ENCODE measurements around the gene TSTD1.

Gene TSTD1, protein sequence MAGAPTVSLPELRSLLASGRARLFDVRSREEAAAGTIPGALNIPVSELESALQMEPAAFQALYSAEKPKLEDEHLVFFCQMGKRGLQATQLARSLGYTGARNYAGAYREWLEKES

DNA sequence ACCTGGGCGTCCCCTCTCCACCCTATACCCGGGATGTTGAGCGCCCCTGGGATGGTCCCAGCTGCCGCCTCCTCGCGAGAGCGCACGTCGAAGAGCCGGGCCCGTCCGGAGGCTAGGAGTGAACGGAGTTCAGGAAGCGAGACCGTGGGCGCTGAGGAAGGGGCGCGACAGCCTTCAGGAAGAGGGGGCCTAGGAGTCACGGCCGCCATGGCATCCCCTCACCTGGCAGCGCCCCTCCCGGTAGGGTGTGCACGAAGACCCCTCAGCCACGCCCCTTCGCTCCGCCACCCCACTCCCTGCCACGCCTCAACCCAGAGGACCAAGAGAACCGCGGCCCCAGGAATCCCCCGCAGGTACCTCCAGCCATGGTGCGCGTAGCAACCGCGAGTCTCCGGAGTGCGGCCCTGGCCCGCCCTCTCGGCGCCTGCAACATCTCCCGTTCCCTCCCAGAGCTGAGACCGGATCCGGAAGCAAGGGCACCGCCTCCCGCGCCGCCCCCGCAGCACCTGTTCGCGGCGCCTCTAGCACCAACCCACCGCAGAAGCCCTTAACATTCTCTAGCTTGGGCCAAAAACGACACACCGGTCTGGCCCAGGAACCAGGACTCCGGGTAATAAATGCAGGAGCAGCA lies at the start of gene TSTD1:
TSS of gene TSTD1 (minus strand) at position 442 of the 631 bp plus-strand sequence. CDS start at position 367, 75 bp downstream.
- DNase-seq (ENCODE audit: insufficient read length, low spot score): no peak
- TF ChIP-seq, protein P1, sequence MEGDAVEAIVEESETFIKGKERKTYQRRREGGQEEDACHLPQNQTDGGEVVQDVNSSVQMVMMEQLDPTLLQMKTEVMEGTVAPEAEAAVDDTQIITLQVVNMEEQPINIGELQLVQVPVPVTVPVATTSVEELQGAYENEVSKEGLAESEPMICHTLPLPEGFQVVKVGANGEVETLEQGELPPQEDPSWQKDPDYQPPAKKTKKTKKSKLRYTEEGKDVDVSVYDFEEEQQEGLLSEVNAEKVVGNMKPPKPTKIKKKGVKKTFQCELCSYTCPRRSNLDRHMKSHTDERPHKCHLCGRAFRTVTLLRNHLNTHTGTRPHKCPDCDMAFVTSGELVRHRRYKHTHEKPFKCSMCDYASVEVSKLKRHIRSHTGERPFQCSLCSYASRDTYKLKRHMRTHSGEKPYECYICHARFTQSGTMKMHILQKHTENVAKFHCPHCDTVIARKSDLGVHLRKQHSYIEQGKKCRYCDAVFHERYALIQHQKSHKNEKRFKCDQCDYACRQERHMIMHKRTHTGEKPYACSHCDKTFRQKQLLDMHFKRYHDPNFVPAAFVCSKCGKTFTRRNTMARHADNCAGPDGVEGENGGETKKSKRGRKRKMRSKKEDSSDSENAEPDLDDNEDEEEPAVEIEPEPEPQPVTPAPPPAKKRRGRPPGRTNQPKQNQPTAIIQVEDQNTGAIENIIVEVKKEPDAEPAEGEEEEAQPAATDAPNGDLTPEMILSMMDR (IDR thresholded peaks at IDR 0.05; ENCODE audit: insufficient read depth, missing control alignments): no peak
- no peak for FAIRE-seq

DNA sequence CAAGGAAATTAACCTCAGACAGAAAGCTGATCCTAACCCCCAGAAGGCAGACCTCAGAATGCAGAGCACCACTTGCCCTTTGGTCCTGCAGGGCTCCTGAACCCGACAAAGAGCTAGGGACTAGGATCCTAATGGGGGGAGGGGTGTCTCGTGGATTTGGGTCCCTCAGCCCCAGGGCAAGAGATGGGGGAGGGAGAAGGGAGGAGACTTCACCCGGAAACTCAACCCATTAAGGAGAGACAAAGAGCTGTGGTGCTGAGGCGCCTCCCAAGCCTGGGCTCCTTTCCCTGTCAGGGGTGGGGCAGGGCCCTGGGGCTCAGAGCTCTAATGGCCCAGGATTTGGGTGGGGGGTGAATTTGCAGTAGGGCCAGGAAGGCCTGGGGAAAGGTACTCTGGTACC lies 47.7 kb upstream of the TSTD1 start:
- TF ChIP-seq, protein P1 (IDR thresholded peaks at IDR 0.05; ENCODE audit: insufficient read depth, missing control alignments): no peak
- DNase-seq (ENCODE audit: insufficient read length, low spot score) (no peak), FAIRE-seq (no peak)

DNA sequence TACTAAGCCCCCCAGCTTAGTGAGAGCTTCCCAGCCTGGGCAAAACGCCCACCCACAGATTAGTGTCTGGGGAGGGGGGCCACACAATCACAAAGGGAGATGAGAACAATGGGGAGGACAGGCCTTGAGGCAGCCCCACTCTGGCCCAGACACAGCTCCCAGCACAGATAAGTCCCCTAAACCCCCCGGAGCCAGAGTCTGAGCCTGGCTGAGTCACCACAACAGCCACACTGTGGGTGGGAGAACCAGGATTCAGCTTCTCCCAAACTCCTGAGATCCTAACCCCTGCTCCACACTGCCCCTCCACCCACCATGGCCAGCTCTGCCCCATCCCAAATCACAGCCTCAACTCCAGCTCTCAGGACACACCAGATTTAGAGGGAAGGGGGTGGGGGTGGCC lies 46.4 kb upstream of the TSTD1 start:
- DNase-seq (ENCODE audit: insufficient read length, low spot score): no peak
- FAIRE-seq: no peak
- TF ChIP-seq, protein P1 (IDR thresholded peaks at IDR 0.05; ENCODE audit: insufficient read depth, missing control alignments): no peak

DNA sequence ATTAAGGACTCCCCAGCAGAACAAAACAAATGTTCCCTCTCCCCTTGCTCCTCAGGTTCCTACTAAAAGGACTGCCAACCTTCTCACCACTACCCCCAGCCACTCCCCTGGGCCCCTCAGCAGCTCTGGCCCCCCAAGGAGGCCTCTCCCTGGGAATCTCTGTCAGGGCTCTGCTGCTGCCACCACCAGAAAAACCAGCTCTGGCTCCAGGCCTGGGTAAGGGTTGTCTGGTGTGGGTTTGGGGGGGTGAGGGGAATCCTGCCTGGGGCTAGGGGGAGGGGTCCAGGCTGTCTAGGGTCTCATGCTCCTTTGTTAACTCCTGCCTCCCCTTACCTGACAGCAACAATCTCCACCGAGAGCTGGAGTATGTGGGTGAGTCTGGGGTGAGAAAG lies 45.8 kb upstream of the TSTD1 start:
- no peak for FAIRE-seq

DNA sequence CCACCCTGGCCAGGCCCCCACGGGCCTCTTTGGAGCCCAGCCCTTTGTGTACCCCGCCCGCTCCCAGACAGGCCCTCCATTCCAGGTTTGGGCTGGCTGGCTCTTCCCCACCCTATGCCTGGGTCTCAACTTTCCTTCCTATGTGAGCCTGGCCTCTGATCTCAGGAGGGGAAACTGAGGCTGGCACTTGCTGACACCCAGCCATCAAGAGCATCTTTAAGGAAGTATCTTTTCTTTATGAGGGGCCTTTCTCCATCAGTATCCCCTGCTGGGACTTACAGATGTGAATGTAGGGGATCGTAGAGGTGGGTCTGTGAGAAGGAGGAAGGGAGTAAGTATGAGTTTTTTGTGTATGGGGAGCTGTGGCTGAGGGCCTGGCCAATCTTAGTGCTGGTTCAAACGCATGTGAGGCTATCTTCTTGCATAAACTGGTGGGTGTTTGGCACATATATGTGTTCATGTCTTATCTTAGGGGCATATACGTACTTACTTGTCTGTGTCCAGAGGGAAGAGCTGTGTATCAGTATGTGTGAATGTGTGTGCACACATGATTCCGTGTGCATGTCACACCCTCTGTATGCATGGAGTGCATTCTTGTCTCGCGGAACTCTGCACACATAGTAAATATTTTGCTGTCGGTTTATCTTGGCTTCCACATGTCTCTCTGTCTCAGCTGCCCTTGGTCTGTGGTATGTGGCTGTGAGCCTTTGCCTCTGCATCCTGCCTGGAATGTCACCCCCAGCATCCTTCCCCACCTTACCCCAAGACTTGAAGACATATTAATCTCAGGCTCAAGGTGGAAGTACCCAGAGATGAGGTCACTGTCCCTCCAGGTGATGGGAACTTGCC lies 45.2 kb upstream of the TSTD1 start:
- FAIRE-seq: no peak
- DNase-seq (ENCODE audit: insufficient read length, low spot score): no peak
- TF ChIP-seq, protein P1 (IDR thresholded peaks at IDR 0.05; ENCODE audit: insufficient read depth, missing control alignments): no peak

More for the DNA sequence above, 45.8 kb upstream of the TSTD1 start:
- TF ChIP-seq, protein P1 (IDR thresholded peaks at IDR 0.05; ENCODE audit: insufficient read depth, missing control alignments): no peak
- no peak for DNase-seq (ENCODE audit: insufficient read length, low spot score)

DNA sequence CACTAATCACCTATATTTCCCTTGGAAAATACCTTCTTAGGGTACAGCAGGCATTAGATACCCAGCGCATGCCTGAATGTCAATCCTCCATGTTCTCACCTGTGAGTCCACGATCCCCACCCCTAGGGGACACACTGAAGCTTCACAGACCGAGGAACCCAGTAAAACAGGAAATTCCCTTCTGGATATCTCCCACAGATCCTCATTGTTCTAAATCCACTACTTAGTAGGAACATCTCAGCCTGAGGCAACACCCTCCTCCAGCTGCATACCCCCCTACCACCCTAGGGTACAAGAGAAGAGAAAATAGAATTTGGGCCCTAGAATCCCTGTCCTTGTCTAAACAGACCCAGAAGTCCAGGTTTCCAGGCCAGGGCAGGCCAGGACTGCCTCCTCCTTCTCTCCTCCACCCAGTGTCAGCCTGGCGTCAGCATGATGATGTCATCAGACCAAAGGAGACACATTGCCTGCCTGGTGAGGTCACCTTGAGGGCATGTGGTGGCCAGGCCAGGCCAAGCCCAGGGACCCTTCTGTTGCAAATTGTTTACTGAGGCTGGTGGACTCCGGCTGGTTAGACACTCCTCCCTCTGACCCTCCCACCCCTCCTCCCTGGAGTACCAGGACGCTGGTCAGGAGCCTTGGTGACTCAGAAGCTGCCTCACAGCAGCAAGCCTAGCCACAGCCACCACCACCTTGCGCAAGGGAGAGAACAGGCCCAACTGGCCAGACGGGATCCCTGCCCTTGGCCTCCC lies 44.4 kb upstream of the TSTD1 start:
- TF ChIP-seq, protein P1 (IDR thresholded peaks at IDR 0.05; ENCODE audit: insufficient read depth, missing control alignments): no peak
- FAIRE-seq (no peak), DNase-seq (ENCODE audit: insufficient read length, low spot score) (no peak)
